ENCODE data around the gene ATXN1.

ATXN1 gene

DNA sequence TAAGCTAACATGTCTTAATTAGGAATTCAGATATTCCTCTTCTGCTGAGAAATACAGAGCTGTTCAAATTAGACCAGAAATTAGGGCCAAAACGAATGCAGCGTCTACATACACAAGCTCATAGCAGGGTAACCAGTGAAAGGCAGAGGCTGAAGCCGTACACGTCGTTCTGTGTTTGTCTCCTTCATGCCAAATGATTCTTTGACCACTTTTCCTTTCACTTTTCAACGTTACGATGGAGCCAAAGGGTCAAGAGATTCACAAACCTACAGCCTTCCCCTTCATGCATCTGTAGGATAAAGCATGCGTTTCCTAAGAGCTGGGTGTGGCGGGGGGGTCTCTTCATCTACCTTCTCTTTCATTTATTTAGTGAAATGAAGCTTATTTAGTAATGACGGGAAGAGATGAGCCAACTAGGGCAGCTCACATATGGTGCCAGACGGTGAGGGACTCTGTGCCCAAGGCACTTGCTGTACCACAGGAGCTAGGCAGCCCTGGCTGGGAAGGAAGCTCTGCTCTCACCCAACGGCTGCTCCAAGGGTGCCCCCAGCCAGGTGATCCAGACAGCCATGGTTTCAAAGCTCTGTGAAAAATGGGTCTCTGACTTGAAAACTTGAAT lies 178.0 kb downstream of the ATXN1 start:
- DNase-seq: peak in 11 of 56 donors; percentile 4 to 57 (median 9)

DNA sequence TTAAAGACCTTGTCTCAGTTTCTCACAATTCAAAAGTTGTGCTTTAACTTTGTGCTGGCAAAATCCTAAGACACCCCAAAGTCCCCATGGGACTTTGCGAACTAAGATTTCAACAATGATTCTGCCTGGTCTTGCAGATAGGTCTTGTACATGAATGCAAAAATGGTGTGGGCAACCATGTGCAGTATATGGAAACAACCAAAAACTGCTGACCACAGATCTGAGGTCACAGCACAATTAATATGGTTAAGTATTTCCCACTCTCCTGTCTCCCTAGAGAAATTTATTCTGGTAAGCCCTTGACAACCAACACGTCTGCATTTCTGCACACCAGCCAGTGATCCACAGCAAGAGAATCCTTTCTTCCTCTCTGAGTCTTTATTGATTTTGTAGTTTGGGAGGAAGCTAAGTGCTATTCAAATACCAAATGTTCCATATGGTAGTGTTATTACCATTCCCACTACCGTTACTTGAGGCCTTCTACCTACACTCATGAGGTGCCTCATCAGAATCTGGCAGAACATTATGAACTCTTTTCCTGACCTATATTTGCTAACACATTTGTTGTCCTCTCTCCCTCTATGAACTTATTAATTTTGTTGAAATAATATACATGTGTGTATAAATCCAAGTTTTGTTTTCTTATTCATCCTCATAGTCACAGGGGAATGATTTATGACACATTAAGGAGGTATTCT lies 178.7 kb downstream of the ATXN1 start:
- DNase-seq: no peak

DNA sequence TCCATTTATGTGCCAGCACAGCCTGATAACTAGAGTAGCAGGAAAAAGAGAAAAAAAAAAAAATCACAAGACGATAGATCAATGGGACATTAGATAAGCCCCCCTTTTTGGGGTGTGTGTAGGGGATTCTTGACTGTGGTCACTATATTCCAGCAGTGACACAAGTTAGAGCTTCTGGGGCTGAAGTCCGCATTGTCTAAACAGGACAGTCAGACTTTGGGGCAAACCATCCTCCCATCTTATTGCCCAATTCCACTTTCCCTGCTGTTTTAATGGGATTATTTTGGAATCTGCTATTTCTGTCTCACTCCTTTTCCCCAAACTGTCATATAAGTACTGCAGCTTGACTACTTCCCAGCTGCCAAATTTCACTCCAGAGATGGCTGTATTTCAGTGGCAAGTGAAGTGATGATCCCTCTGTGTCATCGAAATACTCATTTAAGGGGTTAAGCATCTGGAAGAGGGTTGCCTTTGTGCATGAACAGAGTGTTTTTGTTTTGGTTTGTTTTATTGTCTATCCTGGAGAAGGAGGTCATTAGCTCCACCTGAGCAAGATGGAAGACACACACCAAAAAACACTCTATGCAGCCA lies 182.5 kb downstream of the ATXN1 start:
- no peak for DNase-seq

DNA sequence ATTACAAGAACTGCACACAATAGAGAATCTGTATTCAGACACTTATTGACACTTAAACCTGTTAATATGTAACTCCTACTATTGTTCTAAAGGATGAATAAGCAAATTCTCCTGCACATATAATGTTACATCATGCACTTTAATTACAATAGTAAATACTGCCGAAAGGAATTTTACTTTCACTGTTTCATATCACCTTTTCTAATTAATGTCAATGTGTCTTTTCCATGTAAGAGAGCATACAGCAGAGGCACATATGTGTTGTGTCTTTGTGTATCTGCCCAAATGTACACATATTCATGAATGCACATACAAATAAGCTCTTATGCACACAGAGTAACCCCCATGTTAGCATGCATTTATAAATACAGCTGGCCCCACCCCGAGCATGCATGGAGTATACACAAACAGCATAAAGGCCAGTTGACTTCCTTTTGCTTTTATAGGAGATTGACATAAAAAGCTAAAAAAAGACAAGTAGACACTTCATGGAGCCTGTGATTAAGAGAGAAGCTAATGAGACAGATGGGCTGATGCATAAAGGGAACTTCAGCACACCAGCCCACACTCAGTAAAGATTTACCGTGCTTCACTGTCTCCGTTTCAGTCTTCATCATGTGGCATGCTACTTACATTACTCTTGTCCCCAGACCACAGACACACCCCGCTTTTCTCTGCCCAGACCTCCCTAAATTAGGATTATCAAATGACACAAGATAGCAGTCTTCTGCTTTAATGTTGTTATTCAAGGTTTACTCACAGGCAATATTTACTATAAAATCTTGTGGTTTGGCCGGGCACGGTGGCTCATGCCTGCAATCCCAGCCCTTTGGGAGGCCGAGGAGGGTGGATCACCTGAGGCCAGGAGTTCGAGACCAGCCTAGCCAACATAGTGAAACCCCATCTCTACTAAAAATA lies 184.6 kb downstream of the ATXN1 start:
- DNase-seq: no peak

DNA sequence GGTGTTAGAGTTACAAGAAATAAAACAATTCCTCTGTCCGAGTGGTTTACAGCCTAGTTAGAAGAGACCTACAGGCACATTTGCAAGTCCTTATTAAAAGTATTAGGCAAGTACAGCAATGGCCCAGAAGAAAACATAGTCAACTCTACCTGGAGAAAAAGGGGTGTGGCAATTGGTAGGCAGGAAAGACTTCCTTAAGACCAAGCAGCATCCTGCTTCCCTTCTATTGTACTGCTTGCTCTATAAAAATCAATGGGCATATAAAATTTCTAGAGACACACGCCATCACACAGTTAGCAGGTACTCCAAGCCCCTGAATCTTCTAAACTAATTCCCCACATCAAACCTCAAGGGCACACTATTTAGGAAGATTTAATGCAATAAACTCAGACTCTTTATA lies 185.6 kb downstream of the ATXN1 start:
- DNase-seq: no peak

DNA sequence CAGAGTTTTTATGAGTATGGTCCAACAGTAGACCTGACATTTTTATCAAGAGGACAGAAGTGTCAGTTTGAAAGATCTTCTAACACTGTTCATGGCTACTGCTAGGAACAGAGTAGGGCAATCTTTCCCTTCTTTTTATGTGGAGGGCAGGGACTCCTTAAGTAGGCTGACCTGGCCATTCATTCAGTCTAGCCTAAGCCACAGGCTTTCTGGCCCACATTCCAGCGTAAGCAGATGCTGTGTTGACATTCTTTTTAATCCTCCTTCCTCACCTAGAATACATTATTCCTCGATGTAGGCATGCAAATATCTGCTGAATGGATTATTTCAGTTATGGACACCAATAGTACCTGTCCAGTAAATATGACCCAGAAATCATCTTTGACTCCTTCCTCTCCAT lies 188.3 kb downstream of the ATXN1 start:
- DNase-seq: no peak

DNA sequence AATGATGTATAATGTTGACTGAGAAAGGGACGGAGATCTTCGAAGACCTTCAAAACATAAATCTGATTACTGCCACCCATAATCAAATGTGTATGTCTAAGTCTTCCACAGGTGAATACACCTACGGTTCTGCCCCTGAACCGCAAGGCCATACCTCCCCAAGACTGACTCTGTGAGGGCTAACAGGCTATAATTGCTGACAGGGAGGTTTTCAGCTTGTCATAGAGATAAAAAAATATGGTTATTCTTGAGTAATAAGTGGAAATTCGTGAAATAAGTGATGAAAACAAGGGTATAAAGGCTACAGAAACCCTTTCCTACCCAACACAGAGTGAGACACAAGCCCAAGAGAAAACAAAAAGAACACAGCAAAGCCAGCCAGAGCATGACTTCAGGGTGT lies 188.9 kb downstream of the ATXN1 start:
- no peak for DNase-seq

DNA sequence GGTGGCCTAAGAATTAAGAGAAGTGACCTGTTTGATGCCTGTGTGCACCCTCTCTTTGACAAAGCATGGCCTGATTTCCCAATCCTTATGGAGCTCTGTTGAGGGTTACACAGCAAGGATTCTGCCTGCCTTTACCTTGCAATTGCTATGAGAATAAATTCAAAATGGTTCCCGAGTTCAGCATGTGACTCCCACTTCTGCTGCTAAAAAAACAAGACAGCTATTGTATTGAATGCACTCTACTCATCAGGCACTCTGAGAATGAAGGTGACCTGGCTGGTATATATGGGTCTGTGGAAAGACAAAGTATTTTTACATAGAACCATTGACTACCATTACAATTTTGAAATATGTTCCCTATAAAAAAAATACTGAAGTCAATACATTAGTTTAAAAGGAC lies 190.3 kb downstream of the ATXN1 start:
- no peak for DNase-seq

DNA sequence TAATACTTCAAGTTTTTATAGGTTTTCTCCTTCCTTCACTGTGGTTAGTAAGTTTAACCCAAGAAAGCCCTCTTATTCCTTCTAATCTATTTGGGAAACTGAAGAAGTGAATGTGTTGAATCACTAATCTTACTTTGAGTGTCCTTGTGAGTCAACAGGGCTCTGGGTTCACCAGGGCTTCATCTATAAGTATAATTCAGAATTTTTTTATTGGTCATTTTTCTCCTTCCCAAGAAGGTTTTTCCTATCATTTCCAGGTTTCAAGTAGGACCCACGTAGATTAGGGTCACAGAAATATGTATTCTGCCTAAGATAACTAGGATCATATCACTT lies 191.1 kb downstream of the ATXN1 start:
- no peak for DNase-seq

DNA sequence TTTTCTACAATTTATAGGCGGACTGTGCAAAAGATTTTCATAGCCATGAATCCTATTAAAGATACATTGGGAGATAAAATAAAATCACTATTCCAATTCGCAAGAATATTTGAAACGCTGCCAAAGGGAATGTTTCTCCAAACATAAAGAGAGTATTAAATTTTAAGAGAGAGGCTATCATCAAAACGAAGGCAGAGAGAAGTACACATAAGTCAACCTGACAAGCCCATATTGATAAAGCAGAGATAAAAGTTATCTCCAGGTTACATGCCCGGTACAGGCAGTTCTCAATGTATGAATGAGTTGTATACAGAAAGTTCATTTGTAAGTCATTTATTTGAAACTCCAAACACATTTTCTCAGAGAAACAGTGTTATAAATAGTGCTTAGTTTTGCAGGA lies 193.1 kb downstream of the ATXN1 start:
- no peak for DNase-seq

DNA sequence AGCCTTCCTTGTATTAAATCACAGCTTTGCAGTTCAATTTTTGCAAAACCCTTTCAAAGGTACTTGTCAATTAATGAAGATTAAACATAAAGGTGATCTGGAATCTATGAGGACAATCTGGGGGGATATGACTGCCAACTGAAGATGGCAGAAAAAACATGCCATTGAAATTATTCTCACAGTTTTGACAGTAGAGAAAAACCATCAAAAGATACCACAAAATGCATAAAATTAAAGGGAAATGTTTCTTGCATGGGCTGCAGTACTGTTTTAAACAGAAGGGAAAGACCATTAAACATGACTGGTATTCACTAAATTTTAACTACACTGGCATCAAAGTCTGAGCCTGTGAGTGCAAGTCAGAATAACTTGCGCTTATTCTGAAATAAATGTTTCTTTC lies 194.2 kb downstream of the ATXN1 start:
- no peak for DNase-seq

DNA sequence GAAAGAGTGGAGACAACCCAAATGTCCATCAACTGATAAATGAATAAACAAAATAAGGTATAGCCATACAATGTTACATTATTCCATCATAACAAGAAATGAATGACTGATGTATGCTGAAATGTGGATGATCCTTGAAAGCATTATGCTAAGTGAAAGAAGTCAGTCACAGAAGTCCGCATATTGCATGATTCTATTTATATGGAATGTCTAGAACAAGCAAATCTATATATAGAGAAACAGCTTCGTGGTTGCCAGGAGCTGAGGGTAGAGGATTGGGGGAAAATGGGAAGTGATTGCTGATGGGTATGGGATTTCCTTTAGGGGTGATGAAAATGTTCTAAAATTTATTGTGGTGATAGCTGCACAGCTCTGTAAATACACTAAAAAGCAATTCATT lies 196.8 kb downstream of the ATXN1 start:
- DNase-seq: no peak

DNA sequence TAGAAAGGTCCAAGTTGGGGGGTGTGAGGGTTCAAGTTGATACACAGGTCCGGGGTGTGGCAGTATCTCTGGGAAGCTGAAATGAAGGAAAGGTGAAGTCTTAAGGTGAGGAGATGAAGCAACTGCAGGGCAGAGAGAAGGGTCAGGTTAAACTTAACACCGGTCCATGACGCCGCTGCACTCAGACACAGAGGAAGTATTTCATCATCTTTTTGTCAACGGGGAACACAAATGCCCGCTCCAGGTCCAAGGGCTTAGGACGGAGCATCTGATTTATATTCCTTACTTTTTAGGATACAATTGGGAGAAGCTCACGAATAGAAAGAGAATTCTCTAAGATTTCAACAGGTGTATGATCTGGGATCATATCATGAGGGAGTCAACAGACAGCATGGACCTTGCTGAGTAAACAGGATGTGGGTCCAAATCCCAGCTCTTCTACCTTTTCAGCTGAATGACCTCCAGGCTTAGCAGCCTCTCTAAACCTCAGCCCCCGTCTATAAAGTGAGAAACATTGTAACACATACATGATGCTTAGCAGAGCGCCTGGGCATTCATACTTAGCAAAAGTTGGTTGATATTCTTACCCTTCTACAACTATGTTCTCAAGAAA lies 197.5 kb downstream of the ATXN1 start:
- DNase-seq: no peak

DNA sequence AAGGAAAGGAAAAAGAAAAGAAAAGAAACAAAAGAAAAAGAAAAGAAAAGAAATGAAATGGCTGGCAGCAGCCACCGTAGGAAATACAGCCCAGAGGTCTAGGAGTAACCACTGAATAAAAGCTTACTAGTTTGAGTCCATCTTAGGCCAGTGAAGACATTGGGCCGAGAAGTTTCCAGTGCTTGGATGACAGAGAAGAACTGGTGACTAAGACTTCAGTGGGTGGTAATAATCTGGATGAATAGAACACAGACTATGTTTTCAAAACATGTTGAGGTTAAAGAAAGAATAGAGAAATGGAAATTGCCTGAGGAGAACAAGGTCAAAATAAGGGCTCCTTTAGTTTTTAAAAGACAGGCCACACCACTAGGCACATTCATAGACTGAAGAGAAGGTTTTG lies 198.8 kb downstream of the ATXN1 start:
- no peak for DNase-seq

DNA sequence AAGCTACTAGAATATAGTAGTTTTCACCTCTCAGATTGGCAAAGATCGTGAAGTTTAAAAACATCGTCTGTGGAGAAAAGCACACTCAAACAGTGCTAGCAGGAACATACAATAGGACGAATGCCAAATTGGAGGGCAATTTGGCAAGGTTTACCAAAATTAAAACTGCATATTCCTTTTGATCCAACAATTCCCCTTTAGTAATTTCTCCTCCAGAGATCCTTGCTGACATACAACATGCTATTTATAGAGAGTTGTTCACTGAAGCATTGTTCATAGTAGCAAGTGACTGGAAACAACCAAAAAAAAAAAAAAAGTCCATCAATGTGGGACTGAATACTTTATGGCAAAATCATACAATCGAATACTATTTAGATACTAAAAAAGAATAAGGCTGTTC lies 202.2 kb downstream of the ATXN1 start:
- no peak for DNase-seq

DNA sequence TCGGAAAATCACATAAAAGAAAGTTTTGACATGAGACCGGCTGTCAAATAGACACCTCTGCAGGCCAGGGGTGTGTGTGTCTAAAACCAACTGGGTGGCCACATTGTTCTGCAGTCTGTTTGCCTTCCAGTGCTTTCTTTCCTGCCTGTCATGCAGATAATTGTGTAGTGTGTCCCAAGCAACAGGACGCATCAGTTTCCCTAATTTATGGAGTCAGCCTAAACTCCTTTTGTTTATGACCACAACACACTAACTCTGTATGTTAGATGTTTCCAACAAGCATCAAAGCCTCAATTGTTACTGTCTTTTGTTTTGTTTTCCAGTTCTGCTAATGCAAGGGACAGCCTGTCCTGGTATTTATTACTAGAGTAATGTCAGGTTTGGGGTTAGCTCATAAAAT lies 205.7 kb downstream of the ATXN1 start:
- peak in 12 of 56 donors; percentile 7 to 55 (median 18) for DNase-seq

DNA sequence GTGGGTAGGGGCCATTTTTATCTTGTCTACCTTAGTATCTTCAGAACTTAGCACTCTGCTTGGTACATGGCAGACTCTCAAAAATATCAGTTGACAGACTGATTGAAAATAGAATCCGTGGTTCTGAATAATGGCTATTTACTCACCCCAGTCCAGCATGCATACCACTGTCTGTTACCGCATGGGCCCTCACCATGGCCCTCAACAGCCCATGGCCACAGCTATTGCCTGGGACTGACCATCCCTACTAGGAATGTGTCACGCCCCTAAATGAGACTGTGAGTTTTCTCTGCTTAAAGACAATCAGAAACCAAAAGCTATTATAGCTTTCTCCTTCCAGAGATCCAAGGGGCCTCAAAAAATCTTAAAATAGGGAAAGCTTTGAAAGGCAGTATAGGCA lies 207.7 kb downstream of the ATXN1 start:
- no peak for DNase-seq

DNA sequence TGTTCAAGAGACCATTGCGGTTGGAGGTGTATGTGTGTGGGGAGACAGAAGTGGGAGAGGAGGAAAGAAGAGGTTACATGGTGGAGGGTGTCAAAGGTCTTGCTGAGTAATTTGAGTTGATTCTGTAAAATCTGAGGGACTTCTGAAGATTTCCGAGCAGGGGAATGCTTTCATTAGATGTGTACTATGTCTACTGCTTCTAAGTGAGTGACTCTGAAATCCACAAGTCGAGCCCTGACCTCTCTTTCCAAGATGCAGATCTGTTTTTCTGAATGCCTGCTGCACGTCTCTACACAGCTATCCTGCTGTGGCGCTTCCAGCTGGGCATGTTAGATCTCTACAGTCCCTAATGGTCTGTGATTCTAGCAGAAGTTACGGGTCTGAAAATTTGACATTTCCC lies 209.8 kb downstream of the ATXN1 start:
- no peak for DNase-seq

DNA sequence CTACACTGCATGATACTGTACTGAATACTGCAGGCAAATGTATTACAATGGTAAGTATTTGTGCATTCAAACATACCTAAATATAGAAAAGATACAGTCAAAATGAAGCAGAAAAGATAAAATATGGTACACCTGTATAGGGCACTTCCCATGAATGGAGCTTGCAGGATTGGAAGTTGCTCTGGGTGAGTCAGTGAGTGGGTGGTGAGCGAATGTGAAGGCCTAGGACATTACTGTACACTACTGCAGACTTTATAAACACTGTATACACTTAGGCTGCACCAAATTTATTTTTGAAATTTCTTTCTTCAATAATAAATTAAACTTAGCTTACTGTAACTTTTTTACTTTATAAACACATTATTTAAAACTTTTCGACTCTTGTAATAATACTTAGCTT lies 213.1 kb downstream of the ATXN1 start:
- DNase-seq: no peak

DNA sequence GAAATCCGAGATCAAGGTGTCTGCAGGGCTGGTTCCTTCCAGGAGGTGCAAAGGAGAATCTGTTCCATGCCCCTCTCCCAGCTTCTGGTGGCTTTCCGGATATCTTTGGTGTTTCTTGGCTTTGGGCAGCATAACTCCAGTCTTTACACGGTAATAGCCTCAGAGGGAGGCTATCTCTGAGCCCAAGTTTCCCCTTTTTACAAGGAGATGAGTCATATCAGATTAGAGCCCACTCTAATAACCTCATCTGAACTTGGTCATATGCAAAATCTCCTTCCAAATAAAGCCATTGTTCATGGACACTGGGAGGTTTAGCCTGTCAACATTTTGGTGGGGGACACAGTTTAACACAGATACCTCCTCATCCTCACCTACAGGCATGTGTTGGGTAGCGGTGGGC lies 213.7 kb downstream of the ATXN1 start:
- no peak for DNase-seq

DNA sequence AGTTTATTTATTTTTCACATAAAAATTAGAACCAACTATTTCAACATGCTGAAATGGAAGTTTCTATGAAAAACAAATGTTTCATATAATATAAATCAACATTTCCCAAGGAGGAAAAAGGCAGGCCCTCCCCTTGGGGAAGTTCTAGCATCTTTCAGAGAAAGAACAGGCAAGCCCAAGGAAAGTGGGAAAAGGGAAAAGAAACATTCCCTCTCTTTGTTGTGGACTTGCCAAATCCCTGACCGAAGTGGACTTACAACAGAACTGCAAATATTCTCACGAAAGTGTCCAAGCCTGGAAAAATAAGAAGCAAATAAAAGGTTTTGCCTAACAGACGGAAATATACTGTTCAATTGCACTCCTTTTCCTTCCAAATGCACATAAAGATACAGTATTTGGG lies 214.4 kb downstream of the ATXN1 start:
- no peak for DNase-seq

DNA sequence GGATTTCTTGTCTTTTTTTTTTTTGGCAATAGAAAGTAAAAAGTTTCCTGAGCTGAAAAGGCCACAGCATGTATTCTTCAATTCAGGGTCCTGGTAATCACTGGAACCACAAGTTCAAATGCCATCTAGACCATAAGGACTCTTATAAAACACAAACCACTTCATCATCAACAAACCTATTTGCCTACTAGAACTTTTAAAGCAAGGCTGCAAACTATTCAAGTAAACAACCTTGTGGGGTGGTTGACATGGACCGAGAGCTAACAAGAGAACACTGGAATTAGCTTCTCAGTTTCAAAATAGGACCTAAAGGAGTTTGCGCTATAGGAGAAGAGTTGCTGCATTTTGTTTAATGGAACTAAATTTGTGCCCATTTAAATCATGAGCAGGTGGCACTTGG lies 215.9 kb downstream of the ATXN1 start:
- no peak for DNase-seq

All from nucleus accumbens (tissue), 56 donors.